H7 (cell line): ENCODE results near the gene KIF7. TPM values are rescaled to one million over a fixed set of nuclear protein-coding genes. Genes with fewer than 3 reads are reported as not detected.

Experiments
- DNase-seq: peaks from one replicate; pipeline ENCODE4 v3.0.0; 2012
- H3K27me3 ChIP-seq: 2 replicates; pipeline ENCODE4 v1.6.0; 2011; ENCODE audit warnings: mild to moderate bottlenecking, low read length; ENCODE audit not compliant: control insufficient read depth, insufficient read depth
- H3K36me3 ChIP-seq: replicated peaks from 2 replicates; pipeline ENCODE4 v1.5.1; 2011; ENCODE audit warnings: low read length; ENCODE audit not compliant: control insufficient read depth, insufficient read depth
- H3K4me3 ChIP-seq: 2 replicates; pipeline ENCODE4 v1.5.1; 2011; ENCODE audit warnings: low read depth, mild to moderate bottlenecking, control low read depth, low read length, moderate library complexity; ENCODE audit not compliant: insufficient read depth
- total RNA-seq: library from RNA; depleted of rRNA; stranded (reverse); fragments of >200 nt; shearing (Covaris generic); gene quantifications from 2 replicates; pipeline ENCODE4 v1.2.3, GENCODE V29; 2014

Gene KIF7
- total RNA-seq, 1 experiment from 2014 or later = 7.8 TPM

DNA sequence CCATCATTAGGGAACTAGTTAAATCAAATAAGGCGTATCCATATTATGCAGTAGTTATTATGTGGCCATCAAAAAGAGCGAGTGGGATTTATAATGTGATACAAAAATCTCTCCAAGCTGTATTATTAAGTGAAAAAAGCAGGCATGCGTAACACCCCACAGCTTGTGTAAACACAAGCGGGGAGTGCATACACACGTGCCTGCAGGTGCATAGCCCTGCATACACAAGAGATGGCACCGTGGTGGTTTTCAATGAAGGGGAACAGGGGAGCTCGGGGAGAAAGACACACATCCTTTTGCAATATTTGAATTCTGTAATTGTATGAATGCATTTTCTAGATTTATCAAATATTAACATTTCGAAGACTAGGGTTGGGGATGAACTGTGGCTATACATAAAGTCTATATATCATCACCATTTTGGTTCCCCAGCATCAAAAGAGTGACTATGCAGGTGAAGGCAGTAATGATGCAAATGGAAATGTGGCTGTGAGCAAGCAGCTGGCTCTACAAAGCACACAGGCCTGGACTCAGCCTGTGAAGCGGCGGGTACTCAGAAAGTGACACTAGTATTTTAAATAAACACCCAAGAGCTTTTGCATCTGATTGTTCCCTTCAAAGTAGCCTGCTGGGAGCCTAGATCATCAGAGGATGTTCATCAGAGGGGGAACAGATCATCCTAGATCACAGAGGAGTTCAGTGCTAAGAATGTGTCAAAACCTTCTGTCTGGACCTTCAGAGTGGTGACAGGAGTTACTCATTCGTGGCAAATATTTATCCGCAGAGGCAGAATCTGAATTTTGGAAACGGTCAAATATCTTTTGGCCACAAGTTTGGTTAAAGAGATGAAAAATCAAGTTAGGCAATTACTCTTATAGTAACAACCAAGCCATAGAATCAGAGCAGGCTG, 9.4 kb upstream of the KIF7 start:
- no peak for DNase-seq
- H3K36me3 ChIP-seq = no peaks in the 10 kb centered on the region
- H3K27me3 ChIP-seq = peaks cover 13% of the 10 kb centered on the region
- H3K4me3 ChIP-seq = no peak overlapping the region

DNA sequence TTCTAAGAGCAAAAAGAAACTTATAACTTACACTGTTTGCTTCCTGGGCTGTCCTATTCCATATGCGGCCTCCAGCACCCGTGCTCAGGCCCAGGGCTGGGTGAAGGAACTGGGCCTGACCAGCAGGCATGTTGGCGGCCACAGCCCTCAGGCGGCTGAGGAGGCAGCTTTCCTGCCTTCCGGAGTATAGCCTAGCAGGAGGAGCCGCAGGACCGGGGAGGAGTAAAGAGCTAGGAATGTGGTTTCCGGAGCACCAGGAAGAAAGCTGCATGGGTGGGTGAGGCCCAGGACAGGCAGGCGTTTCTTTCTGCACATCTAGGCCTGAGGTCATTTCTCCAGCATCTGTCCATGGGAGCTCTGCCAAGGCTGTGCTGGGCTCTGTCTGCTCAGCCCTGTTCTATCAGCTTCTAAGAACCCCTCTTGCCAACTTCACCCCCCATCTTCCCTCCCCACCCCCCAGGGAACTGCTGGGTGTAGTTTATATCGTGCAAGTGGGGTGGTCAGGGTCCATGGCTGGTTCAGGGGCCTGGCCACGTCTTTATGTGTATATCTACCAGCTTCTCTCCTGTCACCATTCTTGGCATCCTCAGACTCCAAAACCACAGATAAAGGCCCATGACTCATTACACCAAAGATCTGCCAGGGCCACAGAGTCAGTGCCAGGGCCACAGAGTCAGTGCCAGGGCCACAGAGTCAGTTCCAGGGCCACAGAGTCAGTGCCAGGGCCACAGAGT, 7.8 kb upstream of the KIF7 start:
- Histone ChIP-seq H3K36me3 (no peaks in the 10 kb centered on the region), H3K4me3 (no peak overlapping the region), H3K27me3 (peaks cover 13% of the 10 kb centered on the region)
- peak; percentile 59 for DNase-seq

DNA sequence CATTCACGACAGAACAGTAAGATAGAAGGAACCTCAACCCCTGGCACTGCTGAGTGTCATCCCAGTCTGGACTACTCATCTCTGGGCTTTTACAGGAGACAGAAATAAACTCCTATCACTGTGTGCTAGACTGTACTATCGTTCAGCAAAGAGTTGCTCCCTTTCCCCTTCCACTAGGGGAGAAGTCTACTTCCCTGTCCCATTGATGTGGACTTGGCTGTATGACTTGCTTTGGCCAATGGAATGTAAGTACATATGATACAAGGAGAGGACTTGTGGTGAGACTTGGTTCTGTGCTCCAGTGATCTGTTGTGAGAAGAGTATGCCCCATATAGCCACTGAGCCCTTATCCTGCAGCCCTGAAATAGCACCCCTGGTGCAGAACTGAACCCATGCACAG, 5.3 kb upstream of the KIF7 start:
- no peaks in the 10 kb centered on the region for H3K36me3 ChIP-seq
- peaks cover 7% of the 10 kb centered on the region for H3K27me3 ChIP-seq
- H3K4me3 ChIP-seq = no peak overlapping the region
- no peak for DNase-seq

DNA sequence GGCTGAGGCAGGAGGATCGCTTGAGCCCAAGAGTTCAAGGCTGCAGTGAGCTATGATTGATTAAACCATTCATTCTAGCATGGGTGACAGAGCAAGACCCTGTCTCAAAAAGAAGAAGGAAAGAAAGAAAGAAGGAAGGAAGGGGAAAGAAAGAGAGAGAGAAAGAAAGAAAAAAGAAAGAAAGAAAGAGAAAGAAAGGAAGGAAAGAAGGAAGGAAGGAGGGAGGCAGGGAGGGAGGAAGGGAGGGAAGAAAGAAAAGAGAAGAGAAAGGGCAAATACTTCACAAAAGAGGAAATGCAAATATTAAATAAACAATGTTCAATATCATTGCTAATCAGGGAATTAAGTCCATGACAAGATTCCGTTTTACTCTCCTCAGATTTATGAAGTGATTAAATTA, 4.0 kb upstream of the KIF7 start:
- peaks cover 3% of the 10 kb centered on the region; the same call in 1 of the 2 replicates for H3K27me3 ChIP-seq
- H3K36me3 ChIP-seq = no peaks in the 10 kb centered on the region
- no peak for DNase-seq
- no peak overlapping the region for H3K4me3 ChIP-seq

DNA sequence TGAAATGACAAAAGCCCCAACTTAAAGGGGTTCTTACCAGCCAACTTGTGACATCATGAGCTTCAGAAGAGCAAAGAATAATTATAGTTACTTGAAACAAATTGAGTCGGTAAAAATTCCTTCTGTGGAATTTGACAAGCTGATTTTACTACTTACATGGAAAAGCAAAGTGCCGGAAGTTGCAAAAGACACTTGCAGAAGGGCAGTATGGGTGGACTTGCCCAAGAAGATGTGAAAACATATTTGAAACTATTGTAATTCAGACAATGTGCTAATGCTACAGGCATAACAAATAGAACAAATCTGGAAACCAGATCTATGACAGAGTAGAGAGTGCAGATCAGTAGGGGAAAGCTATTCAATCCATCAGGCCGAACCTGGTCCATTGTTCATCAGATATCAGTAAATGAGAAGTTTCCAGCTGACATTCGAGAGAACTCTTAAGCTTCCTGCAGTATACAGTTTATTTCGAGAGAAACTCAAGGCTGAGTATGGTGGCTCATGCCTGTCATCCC, 2.5 kb upstream of the KIF7 start:
- Histone ChIP-seq H3K4me3 (no peak overlapping the region), H3K27me3 (peaks cover 3% of the 10 kb centered on the region; the same call in 1 of the 2 replicates), H3K36me3 (no peaks in the 10 kb centered on the region)
- no peak for DNase-seq

DNA sequence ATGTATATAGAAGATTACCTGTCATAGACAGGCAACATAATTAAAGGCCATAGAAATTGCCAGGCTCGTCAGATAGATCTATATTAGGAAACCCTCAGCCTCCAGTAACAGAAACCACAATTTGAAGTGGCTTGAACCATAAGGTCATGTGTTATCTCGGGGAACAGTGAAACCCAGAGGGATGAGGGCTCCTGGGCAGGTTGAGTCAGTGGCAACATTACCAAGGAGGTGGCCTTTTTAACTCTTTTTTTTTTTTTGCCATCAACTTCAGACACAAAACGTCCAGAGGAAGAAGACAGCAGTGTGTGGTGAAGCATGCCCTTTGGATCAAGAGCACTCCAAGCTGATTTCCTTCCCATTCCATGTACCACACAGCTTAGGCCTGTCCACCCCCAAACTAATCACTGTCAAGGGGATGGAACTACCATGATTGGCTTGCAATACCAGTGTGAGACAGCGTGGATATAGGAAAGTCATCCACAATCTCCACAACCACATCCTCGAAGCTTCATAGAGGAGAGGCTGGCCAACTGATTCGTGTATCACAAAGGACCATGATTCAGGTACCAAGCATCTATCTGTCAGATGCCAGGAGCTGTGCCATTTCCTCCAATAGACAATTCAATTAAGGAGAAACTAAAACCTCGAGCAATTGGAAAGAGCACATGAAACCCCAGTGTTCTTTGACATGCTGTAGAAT, 999 bp upstream of the KIF7 start:
- no peak overlapping the region for H3K4me3 ChIP-seq
- no peak for DNase-seq
- H3K27me3 ChIP-seq = peaks cover 3% of the 10 kb centered on the region; the same call in 1 of the 2 replicates
- no peaks in the 10 kb centered on the region for H3K36me3 ChIP-seq

DNA sequence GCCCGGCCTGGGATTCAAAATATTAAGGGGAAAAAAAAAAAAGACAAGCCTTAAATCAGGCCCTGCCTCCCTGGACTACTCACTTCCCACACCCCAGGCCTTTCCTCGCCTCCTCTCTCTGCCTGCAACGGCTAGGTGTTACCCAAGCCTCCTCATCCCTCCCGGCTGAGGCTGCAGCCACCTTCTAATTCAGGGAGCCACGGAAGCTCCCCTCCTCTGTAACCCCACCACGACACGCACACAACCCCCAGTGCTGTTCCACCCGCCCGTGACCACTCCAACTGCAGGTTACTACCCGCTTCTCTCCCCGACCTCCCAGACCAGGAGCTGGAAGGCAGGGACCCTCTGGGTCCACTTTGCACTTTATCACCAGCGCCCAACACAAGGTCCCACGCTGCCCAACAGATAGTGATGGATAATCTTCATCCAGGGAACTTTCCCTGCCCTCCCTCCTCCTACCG, 936 bp downstream of the KIF7 start:
- peak; percentile 53 for DNase-seq
- Histone ChIP-seq H3K36me3 (no peaks in the 10 kb centered on the region), H3K4me3 (peak overlapping the region; percentile 96)

DNA sequence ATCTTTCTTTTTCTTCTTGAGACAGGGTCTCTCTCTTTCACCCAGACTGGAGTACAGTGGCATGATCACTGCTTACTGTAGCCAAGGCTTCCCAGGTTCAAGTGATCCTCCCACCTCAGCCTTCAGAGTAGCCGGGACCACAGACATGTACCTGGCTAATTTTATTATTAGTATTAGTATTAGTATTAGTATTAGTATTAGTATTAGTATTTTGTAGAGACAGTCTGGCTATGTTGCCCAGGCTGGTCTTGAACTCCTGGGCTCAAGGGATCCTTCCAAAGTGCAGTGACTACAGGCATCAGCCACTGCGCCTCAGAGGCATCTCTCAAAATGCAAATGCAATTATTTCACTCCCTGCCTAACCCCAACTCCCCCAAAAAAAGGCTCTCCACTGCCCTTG, 1.7 kb downstream of the KIF7 start:
- Histone ChIP-seq H3K36me3 (no peaks in the 10 kb centered on the region), H3K27me3 (peaks cover 3% of the 10 kb centered on the region; the same call in 1 of the 2 replicates), H3K4me3 (no peak overlapping the region)
- DNase-seq = no peak

More for the DNA sequence above, 936 bp downstream of the KIF7 start:
- H3K27me3 ChIP-seq = peaks cover 3% of the 10 kb centered on the region; the same call in 1 of the 2 replicates

DNA sequence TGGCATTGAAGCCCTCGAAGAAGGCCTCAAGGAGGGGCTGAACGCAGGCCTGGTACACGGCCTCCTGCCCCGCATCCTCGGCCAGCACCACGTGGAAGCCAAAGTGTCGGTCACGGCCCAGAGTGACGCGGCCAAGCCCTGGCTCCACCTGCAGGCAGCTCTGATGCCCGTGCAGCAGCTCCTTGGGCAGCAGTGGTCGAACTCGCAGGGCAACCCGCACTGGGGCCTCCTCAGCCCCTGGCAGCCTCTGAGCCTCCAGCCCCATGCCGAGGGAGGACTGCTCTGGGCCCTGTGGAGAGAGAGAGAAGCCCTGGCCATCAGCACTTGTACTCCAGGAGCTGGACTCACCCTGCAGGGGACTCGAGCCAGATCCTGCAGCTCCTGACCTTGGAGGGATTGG, 2.6 kb downstream of the KIF7 start:
- Histone ChIP-seq H3K36me3 (no peaks in the 10 kb centered on the region), H3K27me3 (peaks cover 3% of the 10 kb centered on the region; the same call in 1 of the 2 replicates), H3K4me3 (no peak overlapping the region)
- DNase-seq = peak; percentile 62

DNA sequence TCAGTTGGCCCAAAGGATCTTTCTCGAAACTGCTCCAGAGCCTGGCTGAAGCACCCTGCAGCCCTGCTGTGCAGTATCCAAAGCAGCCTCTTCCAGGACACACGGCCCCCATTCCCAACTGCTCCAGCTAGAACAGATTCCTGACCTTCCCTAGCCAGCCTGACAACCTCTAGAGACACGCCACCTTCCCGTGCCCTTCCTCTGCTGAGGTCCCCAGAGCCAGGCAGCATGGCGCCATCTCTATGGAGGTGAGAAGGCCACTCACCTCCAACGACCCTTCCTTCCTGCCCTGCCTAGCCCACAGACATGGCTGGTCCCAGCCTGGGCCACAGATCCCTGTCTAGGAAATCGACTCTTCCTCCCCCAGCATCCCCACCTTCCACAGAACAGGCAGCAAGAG, 3.1 kb downstream of the KIF7 start:
- no peak overlapping the region for H3K4me3 ChIP-seq
- no peaks in the 10 kb centered on the region for H3K36me3 ChIP-seq
- H3K27me3 ChIP-seq = peaks cover 3% of the 10 kb centered on the region; the same call in 1 of the 2 replicates
- DNase-seq = no peak

DNA sequence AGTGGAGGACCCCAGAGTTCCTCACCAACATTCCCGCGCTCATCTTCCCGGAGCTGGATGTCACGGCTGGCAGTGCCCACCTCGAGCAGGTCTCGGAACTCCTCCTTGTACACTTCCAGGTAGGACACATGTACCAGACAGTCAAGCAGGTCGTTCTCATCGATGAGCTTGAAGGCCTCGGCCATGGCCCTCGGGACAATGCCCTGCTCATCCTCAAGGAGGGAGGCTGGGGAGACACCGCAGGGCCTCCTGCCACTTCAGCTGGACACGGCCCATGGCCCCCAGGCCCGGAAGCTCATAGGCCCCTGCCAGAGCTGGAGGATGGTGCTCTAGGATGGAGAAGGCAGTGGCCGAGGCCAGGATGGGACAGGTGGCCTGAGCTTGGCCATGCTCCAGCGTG, 5.6 kb downstream of the KIF7 start:
- Histone ChIP-seq H3K4me3 (no peak overlapping the region), H3K36me3 (peaks cover 8% of the 10 kb centered on the region), H3K27me3 (peaks cover under 1% of the 10 kb centered on the region; the same call in 1 of the 2 replicates)
- no peak for DNase-seq

DNA sequence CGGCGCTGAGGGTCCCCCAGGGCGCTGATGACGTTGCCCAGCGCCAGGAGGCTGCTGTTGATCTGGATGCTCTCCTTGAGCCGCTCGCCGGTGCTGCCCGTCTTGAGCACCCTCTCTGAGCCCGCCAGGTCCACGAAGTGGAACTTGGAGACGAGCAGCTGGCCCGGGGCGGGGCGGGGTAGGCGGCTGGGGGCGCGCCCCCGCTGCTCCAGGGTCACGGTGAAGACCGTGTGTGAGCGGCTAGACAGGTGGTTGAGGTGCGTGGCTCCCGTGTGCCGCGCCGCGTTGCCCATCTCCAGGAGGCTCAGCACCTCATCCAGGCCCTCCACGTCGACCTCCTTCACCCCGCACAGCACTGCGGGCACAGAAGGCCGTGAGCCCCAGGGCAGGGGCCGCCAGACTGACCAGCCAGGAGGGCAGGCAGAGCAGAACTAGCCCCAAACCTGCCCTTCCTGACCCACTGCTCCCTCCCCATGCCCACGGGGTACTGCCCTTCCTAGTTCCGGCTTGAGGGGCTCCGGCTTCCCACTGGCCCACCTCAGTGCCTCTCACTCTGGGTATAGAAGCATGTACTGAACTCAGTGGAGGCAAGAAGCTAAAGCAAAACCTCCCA, 6.1 kb downstream of the KIF7 start:
- DNase-seq = no peak

DNA sequence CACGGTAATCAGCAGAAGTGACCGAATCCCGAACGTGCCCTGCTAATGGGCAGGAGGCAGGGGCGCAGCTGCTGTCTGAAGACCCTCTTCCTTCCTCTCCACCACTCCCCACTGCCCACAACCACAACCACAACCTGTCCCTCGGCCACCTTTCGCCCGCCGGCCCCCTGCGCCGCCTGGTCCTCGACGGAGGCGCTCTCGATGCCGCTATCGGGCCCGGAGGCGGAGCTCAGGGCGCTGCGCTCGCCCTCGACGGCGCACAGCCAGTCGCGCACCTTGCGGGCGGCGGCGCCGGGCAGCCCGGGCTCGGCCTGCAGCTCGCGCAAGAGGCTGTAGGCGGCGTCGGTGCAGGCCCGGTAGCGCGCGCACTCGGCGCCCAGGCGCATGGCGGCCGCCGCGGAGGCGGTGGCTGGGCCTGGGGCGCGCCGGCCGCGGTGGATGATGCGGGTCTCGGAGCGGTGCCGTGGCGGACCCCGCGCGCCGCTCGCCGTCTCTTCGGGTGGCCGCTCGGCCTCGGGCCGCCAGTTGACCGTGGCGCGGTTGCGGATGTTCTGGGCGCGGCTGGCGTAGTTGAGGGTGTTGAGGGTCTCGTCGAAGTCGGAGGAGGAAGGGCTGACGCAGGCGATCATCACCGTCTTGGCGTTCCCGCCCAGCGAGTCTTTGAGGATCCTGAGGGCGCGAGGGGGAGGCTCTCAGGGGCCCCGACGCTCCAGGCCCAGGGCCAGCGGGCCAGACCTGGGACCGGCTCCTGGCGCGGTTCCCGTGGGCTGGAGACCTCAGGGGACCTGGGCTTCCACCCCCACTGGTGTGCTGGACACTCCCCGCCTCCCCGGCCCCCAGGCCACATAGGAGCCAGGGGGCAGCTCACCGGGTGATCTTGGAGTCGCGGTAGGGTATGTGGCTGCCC, 6.9 kb downstream of the KIF7 start:
- DNase-seq = no peak
- peaks cover 9% of the 10 kb centered on the region for H3K36me3 ChIP-seq
- H3K4me3 ChIP-seq = no peak overlapping the region
- no peaks in the 10 kb centered on the region for H3K27me3 ChIP-seq

More for the DNA sequence above, 6.1 kb downstream of the KIF7 start:
- no peaks in the 10 kb centered on the region for H3K27me3 ChIP-seq
- H3K4me3 ChIP-seq = no peak overlapping the region
- peaks cover 8% of the 10 kb centered on the region for H3K36me3 ChIP-seq
